ENCODE measurements around the gene HEXIM2.

The HEXIM2 gene

GRCh38 chr17:45128989-45129388 lies 32.7 kb upstream of the HEXIM2 start:
- DNase-seq, result no peak

GRCh38 chr17:45129426-45129939 lies 32.2 kb upstream of the HEXIM2 start:
- no peak for DNase-seq

DNA sequence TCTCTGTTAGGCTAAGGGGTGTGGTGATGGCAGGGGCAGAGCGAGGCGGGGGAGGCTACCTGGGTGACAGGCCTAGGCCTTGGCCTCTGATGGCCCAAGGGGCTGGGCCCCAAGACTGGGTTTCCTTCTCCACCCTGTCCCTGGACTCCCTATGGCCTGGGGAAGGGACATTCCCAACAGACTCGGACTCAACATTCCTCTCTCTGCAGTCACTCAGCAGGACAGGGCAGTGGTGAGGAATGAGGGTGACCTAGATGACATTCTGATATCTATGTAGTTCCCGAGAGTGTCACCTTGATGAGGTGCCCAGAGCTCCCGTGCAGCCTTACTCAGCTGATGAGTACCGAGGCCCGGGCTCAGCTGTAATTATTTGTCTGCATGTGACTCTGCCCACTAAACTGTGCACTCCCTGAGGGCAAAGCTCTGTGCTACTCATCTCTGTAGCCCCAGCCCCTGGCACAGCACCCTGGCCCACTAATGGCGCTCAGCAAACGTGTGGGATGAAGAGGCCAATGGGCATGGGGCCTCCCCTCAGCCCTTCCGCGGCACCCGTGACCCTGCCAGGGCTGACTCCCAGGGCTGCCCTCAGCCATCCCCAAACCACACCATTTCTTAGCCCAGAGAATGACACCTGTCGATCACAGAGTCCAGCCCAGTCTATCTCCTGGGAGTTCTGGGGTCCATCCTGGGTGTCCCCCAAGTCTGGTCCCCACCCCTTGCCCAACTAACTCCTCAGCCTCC lies 31.6 kb upstream of the HEXIM2 start:
- DNase-seq, result no peak

- DNase-seq, result no peak
Observed at GRCh38 chr17:45130681-45131615, 30.7 kb upstream of the HEXIM2 start.

- DNase-seq, result no peak
Observed at GRCh38 chr17:45131616-45132319, 29.9 kb upstream of the HEXIM2 start.

- no peak for DNase-seq
Observed at GRCh38 chr17:45132320-45132571, 29.4 kb upstream of the HEXIM2 start, which contains the start of gene PLCD3. PLCD3 (minus strand) TSS chr17:45132515; CDS start chr17:45132410, 105 bp downstream.

GRCh38 chr17:45132572-45133463 lies 28.9 kb upstream of the HEXIM2 start:
- peak; percentile 84 for DNase-seq

- DNase-seq, result peak; percentile 92
Observed at GRCh38 chr17:45135192-45135977, 26.3 kb upstream of the HEXIM2 start, which contains the start of gene ACBD4. ACBD4 (plus strand) TSS chr17:45135687; CDS start chr17:45136145, 458 bp downstream.

DNA sequence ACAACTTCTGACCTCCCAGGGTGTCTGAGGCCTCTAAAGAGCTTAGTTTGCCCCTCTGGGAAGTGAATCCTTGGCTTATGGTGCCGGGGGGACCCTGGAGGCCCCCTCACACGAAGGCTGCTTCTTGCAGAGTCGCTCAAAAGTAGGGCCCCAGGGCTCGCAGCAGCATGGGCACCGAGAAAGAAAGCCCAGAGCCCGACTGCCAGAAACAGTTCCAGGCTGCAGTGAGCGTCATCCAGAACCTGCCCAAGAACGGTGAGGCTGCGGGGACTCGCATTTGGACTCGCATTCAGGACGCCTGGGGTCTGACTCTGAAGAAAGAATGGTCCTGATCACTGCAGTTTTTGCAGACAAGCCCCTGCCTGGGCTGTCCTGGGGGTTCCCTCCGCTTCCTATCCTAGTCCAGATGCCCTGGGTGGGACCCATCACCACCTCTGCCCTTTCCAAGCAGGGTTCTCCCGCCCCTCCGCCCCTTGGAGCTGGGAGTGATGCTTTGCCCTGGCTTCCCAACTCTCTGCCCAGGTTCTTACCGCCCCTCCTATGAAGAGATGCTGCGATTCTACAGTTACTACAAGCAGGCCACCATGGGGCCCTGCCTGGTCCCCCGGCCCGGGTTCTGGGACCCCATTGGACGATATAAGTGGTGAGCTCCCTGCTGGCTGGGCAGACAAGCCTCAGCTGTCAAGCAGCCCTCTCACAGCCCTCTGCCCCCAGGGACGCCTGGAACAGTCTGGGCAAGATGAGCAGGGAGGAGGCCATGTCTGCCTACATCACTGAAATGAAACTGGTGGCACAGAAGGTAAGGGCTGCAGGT lies 25.5 kb upstream of the HEXIM2 start:
- no peak for DNase-seq

GRCh38 chr17:45136846-45137560 lies 24.7 kb upstream of the HEXIM2 start:
- no peak for DNase-seq

DNA sequence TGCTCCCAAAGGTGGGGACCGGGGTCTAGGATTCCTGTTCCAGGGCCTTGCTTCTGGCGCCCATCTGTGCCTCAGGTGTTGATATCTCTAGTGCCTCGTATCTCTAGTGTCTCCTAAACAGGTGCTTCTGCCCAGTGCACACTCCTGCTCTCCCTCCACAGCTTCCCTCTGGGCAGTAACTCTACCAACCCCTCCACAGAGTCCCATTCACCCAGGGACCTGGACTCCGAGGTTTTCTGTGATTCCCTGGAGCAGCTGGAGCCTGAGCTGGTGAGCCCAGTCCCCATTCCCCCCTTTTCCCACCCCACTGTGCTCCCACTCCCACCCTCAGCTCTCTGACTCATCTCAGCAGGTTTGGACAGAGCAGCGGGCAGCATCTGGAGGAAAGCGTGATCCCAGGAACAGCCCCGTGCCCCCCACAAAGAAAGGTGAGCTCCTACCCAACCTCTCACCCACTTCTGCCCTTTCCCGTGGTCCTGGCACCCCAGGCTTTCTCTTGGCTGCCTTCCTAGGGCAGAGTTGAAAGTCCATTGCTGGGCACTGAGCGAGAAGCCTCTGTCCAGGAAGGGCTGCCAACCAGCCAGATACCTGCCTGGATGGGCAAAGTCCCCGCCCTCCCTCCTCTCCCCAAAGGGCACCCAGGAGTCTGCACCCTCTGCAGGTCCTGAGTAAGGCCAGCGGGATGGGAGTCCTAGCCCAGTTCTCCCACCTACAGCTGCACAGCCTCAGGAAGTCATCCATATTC lies 23.9 kb upstream of the HEXIM2 start:
- no peak for DNase-seq

- no peak for DNase-seq
Observed at GRCh38 chr17:45138911-45139532, 22.7 kb upstream of the HEXIM2 start.

DNA sequence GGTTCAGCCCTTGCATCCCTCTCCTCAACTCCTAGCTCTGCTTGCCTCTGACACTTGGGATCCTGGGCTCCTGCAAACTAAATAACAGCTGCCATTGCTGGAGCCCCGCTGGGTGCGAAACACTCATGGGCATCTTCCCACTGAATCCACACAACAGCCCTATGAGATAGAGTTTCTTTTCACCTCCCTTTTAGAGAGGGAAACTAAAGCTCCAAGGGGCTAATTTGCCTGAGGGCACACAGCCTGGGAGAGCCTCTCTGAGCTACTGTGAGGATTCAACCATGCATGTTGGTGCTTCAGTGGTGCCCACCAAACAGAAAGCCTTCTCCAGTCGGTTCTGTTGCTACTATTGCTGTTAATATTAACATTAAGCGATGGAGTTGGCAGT lies 22.1 kb upstream of the HEXIM2 start:
- DNase-seq, result no peak

DNA sequence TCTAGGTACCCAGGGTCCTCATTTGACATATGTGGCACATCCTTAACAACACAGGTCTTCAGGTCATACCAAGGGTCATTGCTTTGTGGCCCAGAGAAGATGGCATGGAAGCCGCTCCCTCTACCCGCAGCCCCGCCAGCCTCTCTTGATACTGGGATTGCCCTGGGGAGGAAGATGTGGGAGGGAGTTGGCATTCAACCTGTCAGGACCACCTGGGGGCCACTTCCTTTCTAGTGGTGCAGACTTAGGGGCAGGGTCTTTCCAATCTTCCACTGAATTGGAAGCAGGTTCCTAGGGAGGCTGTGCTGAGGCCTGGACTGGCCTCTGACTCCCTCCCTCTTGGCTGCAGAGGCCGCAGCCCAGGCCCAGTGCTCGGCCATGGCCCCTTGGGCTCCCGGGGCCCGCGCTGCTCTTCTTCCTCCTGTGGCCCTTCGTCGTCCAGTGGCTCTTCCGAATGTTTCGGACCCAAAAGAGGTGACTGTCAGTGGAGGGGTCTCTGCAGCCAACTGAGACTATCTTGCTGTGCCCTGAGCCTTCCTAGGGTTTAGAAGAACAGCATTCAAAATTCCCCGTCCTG lies 18.5 kb upstream of the HEXIM2 start:
- DNase-seq, result no peak

GRCh38 chr17:45143767-45144198 lies 17.9 kb upstream of the HEXIM2 start:
- DNase-seq, result no peak

DNA sequence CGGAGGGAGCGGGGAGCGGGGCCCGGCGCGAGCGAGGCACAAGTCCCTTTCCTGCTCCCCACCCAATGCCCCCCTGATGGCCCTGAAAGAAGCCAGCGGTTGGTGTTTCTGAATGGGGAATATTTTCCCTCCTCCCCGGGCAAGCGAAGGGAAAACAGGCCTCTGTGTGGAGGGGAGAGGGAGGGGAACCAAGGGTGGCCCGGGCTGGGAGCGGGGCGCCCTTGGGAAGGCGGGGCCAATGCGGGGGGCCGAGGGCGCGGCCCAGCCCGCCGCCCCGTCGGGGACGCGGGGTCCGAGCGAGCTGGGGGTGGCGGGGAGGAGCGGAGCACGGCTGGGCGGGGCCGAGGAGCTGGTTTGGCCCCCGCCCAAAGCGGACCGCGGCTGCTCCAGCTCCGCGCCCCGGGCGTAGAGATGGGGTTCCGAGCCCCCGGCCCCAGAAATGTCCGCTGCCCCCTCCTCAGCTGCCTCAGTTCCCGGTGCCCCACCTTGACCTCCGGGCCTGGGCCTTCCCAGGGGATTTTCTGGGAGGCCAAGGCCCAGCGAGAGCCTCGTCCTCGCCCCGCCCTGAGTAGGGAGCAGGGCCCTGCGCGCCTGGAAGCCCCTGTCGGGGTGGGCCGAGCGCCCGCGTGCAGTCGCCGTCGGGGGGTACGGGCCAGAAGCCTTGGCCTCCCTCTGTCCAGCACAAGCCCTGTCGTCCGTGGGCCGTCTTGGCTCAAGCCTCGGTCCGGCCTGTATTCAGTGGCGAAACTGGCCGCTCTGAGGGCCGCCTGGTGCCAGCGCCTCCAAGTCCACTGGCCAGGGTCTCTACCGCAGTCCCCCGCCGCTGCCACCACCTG lies 17.3 kb upstream of the HEXIM2 start:
- no peak for DNase-seq

GRCh38 chr17:45145035-45145389 lies 16.7 kb upstream of the HEXIM2 start:
- DNase-seq, result no peak

Data from 8988T (cell line).